Globus pallidus (tissue), 1 donor: ENCODE measurements around the gene CCDC51.
"Not testable (repeated sequence)": the region's sequence is repeated elsewhere in the genome, so short reads cannot be mapped to it uniquely, and the experiment has no call there.

Experiments
- DNase-seq: peaks from one replicate; pipeline ENCODE4 v3.0.0-alpha.2; 2015; ENCODE audit warnings: low spot score

The CCDC51 gene

GRCh38 chr3:48439820-48440589 is at the start of gene CCDC51, which contains the start of gene TMA7:
Gene CCDC51, minus strand, starts transcription at chr3:48440119. Its CDS starts 4,991 bp downstream, at chr3:48435128.
Gene TMA7, plus strand, starts transcription at chr3:48440257. Its CDS starts 40 bp downstream, at chr3:48440297.
- peak; percentile 98 for DNase-seq

GRCh38 chr3:48486952-48487351 is 47.0 kb upstream of the CCDC51 start:
- no peak for DNase-seq

- not testable (repeated sequence) for DNase-seq
These were observed 42.9 kb upstream of the CCDC51 start for GRCh38 chr3:48482822-48483221.

GRCh38 chr3:48480891-48481290 is 41.0 kb upstream of the CCDC51 start:
- not testable (repeated sequence) for DNase-seq

GRCh38 chr3:48478626-48479555 is 39.0 kb upstream of the CCDC51 start:
- no peak for DNase-seq

GRCh38 chr3:48477959-48478520 is 38.1 kb upstream of the CCDC51 start:
- no peak for DNase-seq

GRCh38 chr3:48476426-48477053 is 36.6 kb upstream of the CCDC51 start:
- DNase-seq = no peak

- DNase-seq = no peak
These were observed 35.3 kb upstream of the CCDC51 start for GRCh38 chr3:48475188-48475587.

GRCh38 chr3:48474619-48475018 is 34.7 kb upstream of the CCDC51 start:
- DNase-seq = no peak

GRCh38 chr3:48474031-48474430 is 34.1 kb upstream of the CCDC51 start:
- DNase-seq = not testable (repeated sequence)

- DNase-seq = no peak
These were observed 33.7 kb upstream of the CCDC51 start for GRCh38 chr3:48473617-48473952.

- peak; percentile 86 for DNase-seq
These were observed 33.2 kb upstream of the CCDC51 start for GRCh38 chr3:48472923-48473616.

- no peak for DNase-seq
These were observed 32.7 kb upstream of the CCDC51 start for GRCh38 chr3:48472673-48472922.

- DNase-seq = no peak
These were observed 30.4 kb upstream of the CCDC51 start for GRCh38 chr3:48470286-48470685.

- DNase-seq = no peak
These were observed 29.4 kb upstream of the CCDC51 start for GRCh38 chr3:48469046-48469915.

GRCh38 chr3:48468329-48468731 is 28.4 kb upstream of the CCDC51 start:
- DNase-seq = no peak

GRCh38 chr3:48467473-48468267 is 27.8 kb upstream of the CCDC51 start:
- DNase-seq = no peak

- no peak for DNase-seq
These were observed 27.2 kb upstream of the CCDC51 start for GRCh38 chr3:48467110-48467454.

GRCh38 chr3:48466386-48467109 is 26.6 kb upstream of the CCDC51 start:
- DNase-seq = peak; percentile 43
